ENCODE results near the gene SLC11A2. TPM values are rescaled to one million over a fixed set of nuclear protein-coding genes. Genes with fewer than 3 reads are reported as not detected.
"Not testable (repeated sequence)": the region's sequence is repeated elsewhere in the genome, so short reads cannot be mapped to it uniquely, and the experiment has no call there.

SLC11A2 gene
- total RNA-seq, 1 donor from 2014 or later: 45.7 TPM

DNA sequence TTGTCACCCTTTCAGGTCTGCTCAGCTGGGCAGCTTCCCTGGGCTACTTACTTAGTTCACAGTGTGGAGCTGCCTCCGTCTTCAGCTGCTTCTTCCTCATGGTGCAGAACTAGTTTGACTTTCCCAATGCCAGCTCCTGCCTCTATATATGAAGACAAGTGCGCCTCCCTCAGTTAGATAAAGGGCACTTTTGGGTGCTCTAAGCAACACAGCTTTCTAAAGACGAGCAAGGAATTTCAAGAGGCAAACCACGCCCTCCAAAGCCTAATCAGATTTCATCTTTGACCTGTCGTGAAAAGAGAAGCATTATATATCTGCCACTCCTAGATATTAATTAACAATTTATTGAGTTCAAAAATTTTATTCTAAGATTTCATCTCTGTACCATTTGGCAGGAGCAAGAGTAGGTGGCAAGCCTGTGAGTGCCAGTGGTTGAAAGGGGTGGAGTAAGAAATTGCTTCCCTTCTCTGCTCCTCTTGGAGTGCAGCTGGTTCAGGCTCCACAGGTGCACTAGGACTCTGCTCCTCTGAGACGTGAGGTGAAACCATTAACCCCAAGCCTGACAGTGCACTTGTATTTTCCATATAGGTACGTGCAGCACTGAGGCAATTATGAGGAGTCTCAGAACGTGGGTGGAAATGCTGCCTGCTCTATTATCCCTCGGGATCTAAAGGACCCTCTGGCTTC is 2.1 kb upstream of the SLC11A2 start:
- intact Hi-C loops (cut with micrococcal nuclease): loop anchor here (1.0 to 10.0 kb wide), 5 partner anchors 41 to 783 kb away; partner anchors contain the start of genes BIN2 and DIP2B

- intact Hi-C loops (cut with micrococcal nuclease): loop anchor here (5.0 to 10.0 kb wide), 4 partner anchors 40 to 783 kb away; partner anchors contain the start of genes BIN2 and DIP2B
Measured at GRCh38 chr12:51027342-51027835, 1.2 kb upstream of the SLC11A2 start.

- intact Hi-C loops (cut with micrococcal nuclease): loop anchor here (2.0 to 10.0 kb wide), 5 partner anchors 38 to 781 kb away; partner anchors contain the start of genes BIN2 and DIP2B
Measured at GRCh38 chr12:51025338-51025835, 797 bp downstream of the SLC11A2 start.

- intact Hi-C loops (cut with micrococcal nuclease): loop anchor here (2.0 to 10.0 kb wide), 4 partner anchors 199 to 779 kb away; partner anchors contain the start of genes BIN2 and DIP2B
Measured at GRCh38 chr12:51023625-51024382, 2.4 kb downstream of the SLC11A2 start.

DNA sequence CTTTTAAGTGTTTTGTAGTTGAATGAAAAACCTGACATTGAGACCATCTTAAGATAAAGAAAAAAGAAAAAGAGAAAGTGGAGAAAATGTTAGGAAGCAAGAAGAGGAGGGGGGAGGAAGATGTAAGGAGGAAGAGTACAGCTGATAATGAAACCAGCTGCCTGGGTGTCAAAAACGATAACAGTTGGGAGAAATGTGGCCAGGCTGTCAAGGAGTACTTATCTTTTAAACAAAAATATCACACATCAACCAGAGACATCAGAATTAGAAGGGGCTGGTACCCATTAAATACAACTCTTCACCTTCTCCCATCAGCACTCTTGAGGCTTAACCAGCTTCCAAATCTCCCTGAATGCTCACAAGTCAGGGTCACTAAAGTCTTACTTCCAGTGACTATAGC is 4.5 kb downstream of the SLC11A2 start:
- intact Hi-C loops (cut with micrococcal nuclease): loop anchor here (10.0 kb wide), 3 partner anchors 303 to 777 kb away; partner anchors contain the start of genes BIN2 and DIP2B

- intact Hi-C loops (cut with micrococcal nuclease): loop anchor here (10.0 kb wide), 3 partner anchors 304 to 776 kb away; partner anchors contain the start of genes BIN2 and DIP2B
Measured at GRCh38 chr12:51020448-51021182, 5.6 kb downstream of the SLC11A2 start.

DNA sequence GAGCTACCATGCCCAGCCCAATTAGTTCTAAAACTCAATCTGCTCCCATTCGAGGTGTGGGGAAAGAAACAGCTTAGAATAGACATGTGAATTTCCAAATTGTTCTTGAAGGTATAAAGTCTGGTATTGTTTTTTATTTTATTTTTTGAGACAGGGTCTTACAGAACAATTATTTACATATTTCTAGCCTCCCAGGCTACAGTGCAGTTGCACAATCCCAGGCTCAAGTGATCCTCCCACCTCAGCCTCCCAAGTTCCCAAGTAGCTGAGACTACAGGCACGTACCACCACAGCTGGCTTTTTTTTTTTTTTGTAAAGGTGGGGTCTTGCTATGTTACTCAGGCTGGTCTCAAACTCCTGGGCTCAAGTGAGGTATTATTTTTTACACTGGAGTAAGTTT is 6.3 kb downstream of the SLC11A2 start:
- intact Hi-C loops (cut with micrococcal nuclease): loop anchor here (10.0 kb wide), 3 partner anchors 305 to 775 kb away; partner anchors contain the start of genes BIN2 and DIP2B

- intact Hi-C loops (cut with micrococcal nuclease): no loop called here
Measured at GRCh38 chr12:51018956-51019355, 7.2 kb downstream of the SLC11A2 start.

- intact Hi-C loops (cut with micrococcal nuclease): no loop called here
Measured at GRCh38 chr12:51017452-51017851, 8.7 kb downstream of the SLC11A2 start.

GRCh38 chr12:51014467-51014866 is 11.7 kb downstream of the SLC11A2 start:
- intact Hi-C loops (cut with micrococcal nuclease): not testable (repeated sequence)

GRCh38 chr12:51013441-51013840 is 12.7 kb downstream of the SLC11A2 start:
- intact Hi-C loops (cut with micrococcal nuclease): no loop called here

GRCh38 chr12:51012570-51013236 is 13.5 kb downstream of the SLC11A2 start:
- intact Hi-C loops (cut with micrococcal nuclease): no loop called here

- intact Hi-C loops (cut with micrococcal nuclease): no loop called here
Measured at GRCh38 chr12:51011955-51012354, 14.2 kb downstream of the SLC11A2 start.

- intact Hi-C loops (cut with micrococcal nuclease): no loop called here
Measured at GRCh38 chr12:51009056-51009440, 17.1 kb downstream of the SLC11A2 start.

DNA sequence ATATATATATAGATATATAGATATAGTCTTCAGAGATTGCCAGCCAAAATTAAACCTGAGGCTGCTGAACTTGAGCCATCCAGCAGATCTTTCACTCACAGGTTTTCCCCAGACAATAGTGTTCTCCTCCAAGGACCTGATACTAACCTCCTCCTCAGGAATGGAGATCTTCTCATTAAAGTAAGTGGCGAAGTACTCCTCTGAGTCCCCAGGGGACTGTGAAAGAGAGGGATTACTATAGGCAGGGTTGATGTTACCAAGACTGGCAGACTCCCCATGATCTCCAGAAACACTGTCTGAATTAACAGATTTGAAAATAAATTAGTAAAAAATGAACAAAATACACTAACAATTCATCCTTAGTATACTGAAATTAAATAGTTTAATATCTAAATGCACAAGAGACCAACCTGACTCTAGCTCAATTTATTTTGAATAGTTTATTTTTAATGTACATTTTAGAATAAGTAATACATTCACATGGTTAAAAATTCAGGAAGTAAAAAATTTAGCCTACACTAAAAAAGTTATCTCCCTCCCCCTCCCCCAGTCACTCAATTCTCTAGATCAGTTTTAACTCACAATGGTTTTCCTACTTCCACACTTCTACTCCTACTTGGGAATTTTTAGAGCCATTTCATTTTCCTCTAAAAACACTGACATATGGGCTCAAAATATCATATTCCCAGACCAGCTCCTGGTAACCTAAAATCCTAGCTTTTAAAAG is 17.7 kb downstream of the SLC11A2 start:
- intact Hi-C loops (cut with micrococcal nuclease): no loop called here

- intact Hi-C loops (cut with micrococcal nuclease): no loop called here
Measured at GRCh38 chr12:51005671-51006070, 20.5 kb downstream of the SLC11A2 start.

DNA sequence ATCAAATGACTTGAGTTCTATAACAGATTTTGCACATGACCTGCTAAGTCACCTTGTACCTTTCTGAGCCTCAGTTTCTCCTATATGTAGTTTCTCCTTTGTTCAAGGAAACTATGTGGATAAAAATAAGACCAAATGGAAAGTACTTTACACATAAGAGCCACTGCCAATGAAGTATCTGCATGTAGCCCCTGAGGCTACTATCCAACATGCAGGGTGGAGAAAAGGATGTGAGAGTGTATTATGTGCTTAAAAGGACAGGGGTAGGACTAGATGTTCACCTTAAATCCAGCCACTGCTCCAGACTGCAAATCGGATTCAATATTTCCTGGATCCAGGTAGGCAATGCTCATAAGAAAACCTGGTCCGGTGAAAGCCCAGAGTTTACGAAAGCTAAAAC is 21.2 kb downstream of the SLC11A2 start:
- intact Hi-C loops (cut with micrococcal nuclease): no loop called here

DNA sequence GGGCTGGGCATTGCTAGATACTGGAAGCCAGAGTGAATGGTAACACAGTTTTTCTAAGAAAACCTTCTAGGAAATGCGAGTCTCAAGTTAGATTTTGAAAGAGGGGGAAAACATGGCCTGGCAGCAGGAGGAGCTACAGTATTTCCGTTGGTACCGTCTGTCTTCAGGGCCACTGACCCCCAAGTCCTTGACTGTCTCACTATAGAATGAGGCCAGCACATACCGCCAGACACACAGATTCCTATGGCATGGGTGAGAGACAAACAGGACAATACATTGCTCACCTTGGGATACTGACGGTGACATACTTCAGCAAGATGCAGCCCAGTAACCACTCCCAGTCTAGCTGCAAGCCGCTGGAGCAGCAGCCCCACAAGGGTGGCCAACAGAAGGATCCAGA is 21.7 kb downstream of the SLC11A2 start:
- intact Hi-C loops (cut with micrococcal nuclease): no loop called here

GRCh38 chr12:51001799-51002198 is 24.4 kb downstream of the SLC11A2 start:
- intact Hi-C loops (cut with micrococcal nuclease): no loop called here

DNA sequence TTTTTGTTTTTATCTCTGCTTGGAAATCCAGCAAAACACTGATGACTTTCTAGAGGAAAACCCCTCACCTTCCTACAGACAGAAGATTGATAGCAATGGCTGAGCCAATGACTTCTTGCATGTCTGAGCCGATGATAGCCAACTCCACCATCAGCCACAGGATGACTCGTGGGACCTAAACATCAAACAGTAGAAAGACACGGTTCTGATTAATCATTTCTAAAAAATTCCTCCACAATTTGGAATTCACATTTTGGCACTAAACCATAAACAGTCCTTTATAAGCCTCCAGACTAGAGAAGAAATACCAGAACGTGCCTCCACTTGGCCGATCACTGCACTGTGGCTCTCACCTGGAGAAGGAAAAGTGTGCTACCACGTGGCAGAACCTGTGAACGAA is 25.9 kb downstream of the SLC11A2 start:
- intact Hi-C loops (cut with micrococcal nuclease): no loop called here
